AG04449 (cell line): ENCODE measurements around the gene NUDT22.

Source experiments
- CTCF ChIA-PET: fragments of 350-600 bp; formaldehyde crosslinking; extraction: SDS; loops from one replicate; lab custom pipeline; 2021; ENCODE audit warnings: antibody characterized with exemption; lab: Yijun Ruan, JAX
- POLR2A ChIA-PET: fragments of 400-600, 350-600 bp; formaldehyde crosslinking; extraction: SDS; loops from one replicate; lab custom pipeline; 2020; ENCODE audit warnings: antibody characterized with exemption, inconsistent platforms; lab: Yijun Ruan, JAX
- DNase-seq: peaks from one replicate; pipeline ENCODE4 v3.0.0-alpha.2; 2010; ENCODE audit warnings: low read depth, low spot score
- H3K4me3 ChIP-seq: 2 replicates; pipeline ENCODE4 v1.5.1; 2011; ENCODE audit warnings: low read depth, mild to moderate bottlenecking, control low read depth, low read length
- TF ChIP-seq, protein P1 (sequence below): IDR thresholded peaks from one replicate; pipeline ENCODE4 v1.5.1; 2011; ENCODE audit warnings: mild to moderate bottlenecking, moderate library complexity, low read length, control low read depth, inconsistent platforms; ENCODE audit not compliant: insufficient read depth; ENCODE audit errors: missing control alignments

The NUDT22 gene

DNA sequence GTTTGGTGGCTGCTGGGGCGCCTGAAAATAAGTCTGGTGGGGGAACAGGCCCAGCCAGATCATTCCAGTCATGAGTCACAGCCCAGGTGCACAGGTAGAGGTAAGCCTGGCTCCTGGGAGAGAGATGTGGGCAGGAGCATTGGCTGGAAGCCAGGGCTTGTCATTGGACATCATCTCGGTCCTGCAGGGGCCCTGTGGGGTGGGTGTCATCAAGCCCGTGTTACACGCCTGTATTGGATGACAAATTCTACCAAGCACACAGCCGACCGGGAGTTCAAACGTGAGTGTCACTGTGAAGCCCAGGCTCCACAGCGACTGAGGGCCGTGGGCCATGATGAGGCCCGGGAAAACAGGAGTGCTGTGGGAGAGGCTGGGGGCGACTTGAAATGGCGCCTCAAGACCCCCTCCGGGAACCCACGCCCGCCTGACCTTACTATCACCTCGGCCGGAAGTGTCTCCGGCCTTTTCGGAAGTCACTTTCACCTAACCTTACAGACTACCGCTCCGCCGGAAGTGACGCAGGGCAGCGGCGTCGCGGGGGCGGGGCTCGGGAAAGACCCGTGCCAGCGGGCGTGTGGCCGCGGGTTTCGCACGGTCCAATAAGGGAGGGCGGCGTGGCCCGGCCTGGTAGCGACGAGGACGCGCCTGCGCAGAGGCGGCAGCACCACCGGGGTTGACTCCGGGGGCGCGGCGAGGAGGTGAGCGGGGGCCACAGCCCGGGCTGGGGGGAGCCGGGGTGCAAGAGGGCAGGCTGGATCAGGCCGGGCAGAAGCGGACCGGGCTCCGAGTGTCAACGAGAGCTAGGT, 14.6 kb downstream of the NUDT22 start, which contains the start of gene FKBP2:
FKBP2 (plus strand) TSS at position 661 of the 806 bp plus-strand sequence. CDS start 1,293 bp downstream, outside the sequence.
- TF ChIP-seq, protein P1, sequence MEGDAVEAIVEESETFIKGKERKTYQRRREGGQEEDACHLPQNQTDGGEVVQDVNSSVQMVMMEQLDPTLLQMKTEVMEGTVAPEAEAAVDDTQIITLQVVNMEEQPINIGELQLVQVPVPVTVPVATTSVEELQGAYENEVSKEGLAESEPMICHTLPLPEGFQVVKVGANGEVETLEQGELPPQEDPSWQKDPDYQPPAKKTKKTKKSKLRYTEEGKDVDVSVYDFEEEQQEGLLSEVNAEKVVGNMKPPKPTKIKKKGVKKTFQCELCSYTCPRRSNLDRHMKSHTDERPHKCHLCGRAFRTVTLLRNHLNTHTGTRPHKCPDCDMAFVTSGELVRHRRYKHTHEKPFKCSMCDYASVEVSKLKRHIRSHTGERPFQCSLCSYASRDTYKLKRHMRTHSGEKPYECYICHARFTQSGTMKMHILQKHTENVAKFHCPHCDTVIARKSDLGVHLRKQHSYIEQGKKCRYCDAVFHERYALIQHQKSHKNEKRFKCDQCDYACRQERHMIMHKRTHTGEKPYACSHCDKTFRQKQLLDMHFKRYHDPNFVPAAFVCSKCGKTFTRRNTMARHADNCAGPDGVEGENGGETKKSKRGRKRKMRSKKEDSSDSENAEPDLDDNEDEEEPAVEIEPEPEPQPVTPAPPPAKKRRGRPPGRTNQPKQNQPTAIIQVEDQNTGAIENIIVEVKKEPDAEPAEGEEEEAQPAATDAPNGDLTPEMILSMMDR: no peak
- CTCF ChIA-PET: interaction anchor here (0.8 to 2.1 kb wide), 6 partner anchors 8 to 64 kb away, joined by 3 to 7 read pairs (median 3); partner anchors contain the start of gene PLCB3
- H3K4me3 ChIP-seq: peak within 1 kb of the TSS; percentile 88
- peak; percentile 64 for DNase-seq
- POLR2A ChIA-PET: interaction anchor here (0.6 to 1.6 kb wide), 10 partner anchors 9 to 77 kb away, joined by 3 to 20 read pairs (median 4); partner anchors contain the start of genes NUDT22, PRDX5, TRMT112 and TRPT1

DNA sequence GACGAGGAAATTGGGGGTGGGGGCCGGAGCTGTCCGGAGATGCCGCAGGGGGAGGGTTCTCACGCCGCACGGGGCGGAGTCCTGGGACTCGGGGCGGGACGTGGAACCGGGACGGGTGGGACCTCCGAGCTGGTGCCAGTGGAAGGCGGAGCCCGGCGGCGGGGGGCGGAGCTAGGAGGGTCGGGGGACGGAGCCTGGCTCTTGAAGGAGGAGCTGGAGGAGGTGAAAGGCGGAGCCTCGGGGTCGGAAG, 15.1 kb downstream of the NUDT22 start:
- ChIA-PET CTCF (interaction anchor here (0.8 to 2.1 kb wide), 6 partner anchors 8 to 63 kb away, joined by 3 to 7 read pairs (median 3); partner anchors contain the start of gene PLCB3), POLR2A (interaction anchor here (0.6 to 1.6 kb wide), 10 partner anchors 9 to 76 kb away, joined by 3 to 20 read pairs (median 4); partner anchors contain the start of genes NUDT22, PRDX5, TRMT112 and TRPT1)
- DNase-seq: peak; percentile 93

GRCh38 chr11:64241491-64242374, 15.7 kb downstream of the NUDT22 start:
- TF ChIP-seq, protein P1: no peak
- peak overlapping the region; percentile 88 for H3K4me3 ChIP-seq
- no peak for DNase-seq
- ChIA-PET POLR2A (interaction anchor here (0.6 to 7.1 kb wide), 11 partner anchors 8 to 76 kb away, joined by 3 to 61 read pairs (median 4); partner anchors contain the start of genes NUDT22, PRDX5, TRMT112 and TRPT1), CTCF (interaction anchor here (0.8 to 10.8 kb wide), 9 partner anchors 8 to 63 kb away, joined by 3 to 139 read pairs (median 4); partner anchors contain the start of genes CATSPERZ, ESRRA, FERMT3 and PLCB3)

More for the DNA sequence above, 15.1 kb downstream of the NUDT22 start:
- H3K4me3 ChIP-seq: peak overlapping the region; percentile 88
- TF ChIP-seq, protein P1: no peak

DNA sequence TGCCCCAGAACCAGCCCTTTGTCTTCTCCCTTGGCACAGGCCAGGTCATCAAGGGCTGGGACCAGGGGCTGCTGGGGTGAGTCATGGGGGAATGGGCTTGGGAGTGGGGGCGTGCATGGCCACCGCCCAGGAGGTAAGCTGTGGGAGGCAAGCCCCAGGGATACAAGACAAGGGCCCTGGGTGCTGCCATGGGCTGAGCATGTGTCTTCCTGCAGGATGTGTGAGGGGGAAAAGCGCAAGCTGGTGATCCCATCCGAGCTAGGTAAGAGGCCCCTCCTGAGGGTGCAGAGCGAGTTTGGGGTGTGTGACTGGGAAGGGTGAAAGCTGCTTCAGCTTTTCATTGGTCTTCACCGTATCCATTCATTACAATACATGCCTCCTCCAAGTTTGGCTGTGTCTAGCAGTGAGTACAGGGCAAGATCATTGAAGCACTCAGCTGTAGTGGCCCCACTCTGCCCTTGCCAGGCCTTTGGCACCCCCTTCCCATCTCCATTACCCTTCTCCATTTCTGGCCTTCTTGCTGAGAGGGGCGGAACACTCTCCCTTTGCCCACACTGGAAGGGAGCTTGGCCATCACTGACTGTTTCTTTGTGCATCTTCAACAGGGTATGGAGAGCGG, 17.3 kb downstream of the NUDT22 start:
- CTCF ChIA-PET: interaction anchor here (0.5 to 10.8 kb wide), 7 partner anchors 8 to 99 kb away, joined by 3 to 139 read pairs (median 3); partner anchors contain the start of genes CATSPERZ, ESRRA, FERMT3 and NUDT22
- POLR2A ChIA-PET: interaction anchor here (0.6 to 7.1 kb wide), 4 partner anchors 17 to 112 kb away, joined by 3 to 61 read pairs (median 5); partner anchors contain the start of genes NUDT22 and TRPT1
- H3K4me3 ChIP-seq: peak overlapping the region; percentile 25

DNA sequence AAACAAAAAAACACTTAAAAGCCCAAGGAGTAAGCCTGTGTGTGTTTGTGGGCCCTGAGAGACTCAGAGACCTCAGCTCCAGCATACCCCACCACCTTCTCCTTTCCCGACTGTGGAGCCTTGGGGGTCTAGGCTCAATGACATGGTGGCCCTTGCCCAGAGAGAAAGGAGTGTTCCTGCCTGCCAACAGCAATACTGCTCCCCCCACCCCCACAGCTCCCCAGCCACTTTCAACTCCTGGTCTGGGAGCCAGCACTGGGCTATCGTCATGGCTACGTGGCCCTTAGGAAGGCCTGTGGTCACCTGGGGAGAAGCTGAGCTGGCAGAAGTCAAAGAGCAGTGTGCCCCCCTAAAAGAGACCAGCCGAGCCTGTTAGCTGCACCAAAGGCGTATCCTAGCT, 18.0 kb downstream of the NUDT22 start:
- ChIA-PET CTCF (interaction anchor here (1.2 to 10.8 kb wide), 4 partner anchors 7 to 59 kb away, joined by 3 to 139 read pairs (median 60); partner anchors contain the start of genes CATSPERZ, ESRRA, FERMT3 and PLCB3), POLR2A (interaction anchor here (0.6 to 7.1 kb wide), 3 partner anchors 26 to 88 kb away, joined by 5 to 61 read pairs (median 5); no protein-coding TSS in a partner anchor)
- TF ChIP-seq, protein P1: no peak
- DNase-seq: no peak
- H3K4me3 ChIP-seq: peak overlapping the region; percentile 3; the same call in 1 of the 2 replicates

More for the DNA sequence above, 17.3 kb downstream of the NUDT22 start:
- no peak for DNase-seq
- TF ChIP-seq, protein P1: no peak
